Measurements from ENCODE around the gene MORC1.

The MORC1 gene

DNA sequence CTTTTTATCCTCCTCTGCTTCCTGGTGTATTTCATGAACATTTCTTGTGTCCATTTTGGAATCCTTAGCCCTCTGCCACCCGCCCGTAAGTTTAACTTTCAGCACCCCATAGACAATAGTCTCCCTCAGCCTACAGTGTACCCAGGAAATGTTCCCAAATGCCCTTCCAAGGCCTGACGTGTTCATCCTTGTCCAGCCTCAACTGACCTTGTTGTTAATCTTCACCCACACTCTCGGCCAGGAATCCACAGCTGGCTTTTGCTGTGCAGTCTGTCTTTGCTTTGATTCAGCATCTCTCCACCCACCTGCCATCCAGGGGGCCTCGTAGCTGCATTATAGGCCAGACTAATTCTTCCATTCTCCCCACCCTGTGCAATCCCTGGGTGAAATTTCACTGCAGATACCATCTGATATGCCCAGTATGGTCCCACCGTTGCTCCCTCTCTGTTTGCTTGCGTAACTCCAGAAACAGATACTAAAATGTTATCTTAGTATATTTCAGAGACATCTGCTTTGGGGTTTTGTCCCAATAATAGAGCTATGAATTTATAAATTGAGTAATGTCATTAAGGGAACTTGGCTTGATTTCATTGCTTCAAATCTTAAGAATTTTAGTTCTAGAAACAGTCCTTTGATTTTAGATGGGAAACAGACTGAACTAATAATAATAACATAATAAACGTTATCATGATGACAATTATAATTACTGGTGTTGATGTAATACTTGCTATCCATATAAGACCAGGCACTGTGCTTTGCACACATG, 180.8 kb downstream of the MORC1 start:
- DNase-seq: no peak

DNA sequence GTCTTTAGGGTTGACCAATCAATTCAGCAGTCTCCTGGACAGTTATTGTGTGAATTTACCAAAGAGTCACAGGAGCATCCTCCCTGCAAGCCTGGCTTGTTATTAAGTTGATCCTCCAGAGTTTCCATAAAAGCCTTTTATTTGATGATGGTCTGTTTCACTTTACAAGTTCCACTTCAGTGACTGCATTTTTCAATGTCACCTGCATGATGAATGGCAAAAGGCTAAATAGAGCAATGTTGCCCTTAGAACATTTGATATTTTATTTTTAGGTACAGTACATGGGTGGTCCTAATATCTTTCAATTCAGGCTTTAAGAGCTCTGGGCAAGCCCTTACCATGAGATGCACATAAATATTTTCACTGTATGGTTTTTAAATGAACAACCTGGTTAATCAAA, 186.9 kb downstream of the MORC1 start:
- no peak for DNase-seq

DNA sequence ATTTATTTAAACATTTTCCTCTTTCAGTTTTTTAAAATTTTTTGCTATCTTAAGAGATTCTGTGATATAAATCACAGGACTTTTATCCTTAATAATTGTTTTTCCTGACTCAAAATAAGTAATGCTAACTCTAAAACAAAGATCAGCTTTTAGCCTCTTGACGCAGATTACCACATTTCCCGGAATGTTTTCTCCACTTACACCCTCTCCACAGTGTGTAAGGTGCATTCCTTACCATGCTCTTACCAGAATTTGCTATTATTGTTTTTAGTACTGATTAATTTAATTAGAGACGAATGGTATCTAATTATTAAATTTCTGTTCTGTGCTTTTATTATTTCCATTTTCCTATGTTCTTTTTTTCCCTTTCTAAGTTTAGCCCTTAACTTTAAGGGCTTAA, 199.1 kb downstream of the MORC1 start:
- no peak for DNase-seq

DNA sequence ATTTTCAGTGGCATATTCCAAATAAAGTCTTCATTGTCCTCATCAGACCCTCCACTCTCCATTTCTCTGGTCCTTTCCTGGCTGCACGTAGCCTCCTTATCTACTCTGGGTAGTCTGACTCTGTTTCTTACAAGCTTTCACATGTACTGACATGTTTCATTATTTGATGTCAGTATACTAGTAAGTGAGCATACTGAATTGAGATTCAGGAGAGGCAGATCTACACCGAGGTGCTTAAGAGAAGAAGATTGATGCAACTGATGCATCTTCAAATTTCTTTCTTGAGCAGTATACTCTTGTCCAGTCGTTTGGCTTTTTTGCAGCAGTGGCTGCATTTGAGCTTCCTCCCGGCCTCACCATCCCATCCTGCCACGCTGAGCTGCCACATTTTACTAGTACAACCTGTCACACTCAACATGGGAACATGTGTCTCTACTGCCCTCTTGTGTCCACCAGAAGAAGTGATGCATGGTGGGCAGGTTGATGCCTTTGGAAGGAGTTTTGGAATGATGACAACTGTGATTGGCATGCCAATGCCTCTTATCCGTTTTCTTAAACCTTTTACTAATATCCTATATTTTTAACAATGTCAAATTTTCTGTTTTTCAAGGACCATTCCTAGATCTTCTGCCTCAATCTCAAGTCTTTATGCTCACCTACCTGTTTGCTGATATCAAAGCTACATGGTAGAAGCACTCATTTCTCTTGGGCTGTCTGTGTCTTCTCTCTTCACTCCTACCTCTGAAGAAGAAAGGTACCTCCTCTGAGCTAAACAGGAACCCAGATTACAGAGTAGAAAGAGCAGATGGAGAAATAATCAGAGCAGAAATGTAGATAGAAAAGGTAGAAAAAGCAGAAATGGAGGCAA, 202.9 kb downstream of the MORC1 start:
- peak; percentile 40 for DNase-seq

DNA sequence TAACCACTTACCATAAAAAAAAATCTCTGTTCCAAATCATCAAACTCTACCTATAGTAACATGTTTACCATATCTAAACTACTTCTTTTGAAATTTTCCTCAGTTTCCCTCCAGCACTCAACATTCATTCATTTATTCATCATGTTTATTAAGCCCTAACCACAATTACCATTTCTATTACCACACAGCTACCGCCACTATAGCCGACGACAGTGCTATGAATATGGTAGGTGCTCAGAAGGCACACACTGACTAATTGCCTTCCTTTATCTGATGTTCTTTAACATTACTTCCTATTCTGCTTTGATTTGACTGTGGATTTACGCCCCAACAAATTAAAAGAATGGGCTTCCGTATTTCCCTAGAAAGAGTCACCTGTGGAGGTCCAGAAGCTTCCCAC, 208.1 kb downstream of the MORC1 start:
- no peak for DNase-seq

All from NCI-H446 treated with DMSO at 0.1 percent for 48 hours (cell line).